CD14-positive monocyte (primary cell): ENCODE data around the gene SYNDIG1. TPM values are rescaled to one million over a fixed set of nuclear protein-coding genes. Genes with fewer than 3 reads are reported as not detected.
A peak's percentile ranks its signal among the peaks of the same experiment; 100 is the strongest.

ENCODE experiments used
- DNase-seq, 3 donors: peaks; one replicate each; pipeline ENCODE4 v3.0.0-alpha.2; 2011 to 2022
- H2AFZ ChIP-seq: 2 replicates; pipeline ENCODE4 v1.6.0; 2012; ENCODE audit warnings: mild to moderate bottlenecking, low read depth, low read length, inconsistent platforms; ENCODE audit not compliant: insufficient read depth, poor library complexity, severe bottlenecking
- H3K27ac ChIP-seq, 2 donors: 1 replicate in 1 of 2; 2 replicates in 1 of 2; pipeline ENCODE4 v1.5.1; 2012 to 2013; ENCODE audit warnings: low read length in 2 of 2, control low read depth in 1 of 2, inconsistent platforms in 1 of 2, low read depth in 1 of 2, mild to moderate bottlenecking in 1 of 2
- H3K27me3 ChIP-seq, 2 donors: one replicate each; pipeline versions ENCODE4 v1.6.0 to v1.6.1; 2011 to 2013; ENCODE audit warnings: low read length in 2 of 2; ENCODE audit not compliant: control insufficient read depth in 2 of 2, insufficient read depth in 2 of 2
- H3K36me3 ChIP-seq, 2 donors: replicated peaks in 1 of 2; 1 replicate in 1 of 2; 2 replicates in 1 of 2; pipeline versions ENCODE4 v1.5.1 to v1.6.1; 2012 to 2013; ENCODE audit warnings: low read length in 2 of 2, control low read depth in 1 of 2, inconsistent platforms in 1 of 2, mild to moderate bottlenecking in 1 of 2; ENCODE audit not compliant: insufficient read depth in 2 of 2, control insufficient read depth in 1 of 2
- H3K4me1 ChIP-seq, 2 donors: 1 replicate in 1 of 2; 2 replicates in 1 of 2; pipeline versions ENCODE4 v1.5.1 to v1.6.1; 2012 to 2013; ENCODE audit warnings: low read length in 2 of 2, control low read depth in 1 of 2, inconsistent platforms in 1 of 2, mild to moderate bottlenecking in 1 of 2, moderate library complexity in 1 of 2; ENCODE audit not compliant: insufficient read depth in 2 of 2, control insufficient read depth in 1 of 2
- H3K4me2 ChIP-seq: replicated peaks from 2 replicates; pipeline ENCODE3; 2012; ENCODE audit warnings: low read length, moderate library complexity, mild to moderate bottlenecking; ENCODE audit not compliant: poor library complexity, severe bottlenecking; ENCODE audit errors: extremely low read depth
- H3K4me3 ChIP-seq, 3 experiments: fragments of 200-600 bp in 1 of 3; sonication (generic) in 1 of 3; replicated peaks in 1 of 3; 1 replicate in 2 of 3; 2 replicates in 1 of 3; pipeline ENCODE4 v1.5.1; 2011 to 2013; ENCODE audit warnings: low read length in 3 of 3, mild to moderate bottlenecking in 3 of 3, control low read depth in 2 of 3, low read depth in 2 of 3, inconsistent platforms in 1 of 3, moderate library complexity in 1 of 3
- H3K79me2 ChIP-seq: 2 replicates; pipeline ENCODE4 v1.6.0; 2012; ENCODE audit warnings: mild to moderate bottlenecking, control low read depth, inconsistent platforms, low read length, moderate library complexity; ENCODE audit not compliant: insufficient read depth
- H3K9ac ChIP-seq: 2 replicates; pipeline ENCODE4 v1.6.0; 2017; ENCODE audit warnings: low read length, mild to moderate bottlenecking; ENCODE audit not compliant: insufficient read depth, poor library complexity, severe bottlenecking
- H3K9me3 ChIP-seq, 2 donors: replicated peaks in 1 of 2; 1 replicate in 1 of 2; 2 replicates in 1 of 2; pipeline versions ENCODE4 v1.5.1 to v1.6.1; 2012 to 2013; ENCODE audit warnings: low read length in 2 of 2, control low read depth in 1 of 2; ENCODE audit not compliant: control insufficient read depth in 1 of 2, insufficient read depth in 1 of 2
- H4K20me1 ChIP-seq: 2 replicates; pipeline ENCODE4 v1.6.0; 2012; ENCODE audit warnings: mild to moderate bottlenecking, low read length, control low read depth, moderate library complexity; ENCODE audit not compliant: insufficient read depth
- H3K27ac Mint-ChIP-seq, 7 donors: one replicate each; pipeline ENCODE4 v1.8.0; 2020; ENCODE audit warnings: mild to moderate bottlenecking in 7 of 7, mixed read lengths in 7 of 7, moderate library complexity in 6 of 7, inconsistent platforms in 2 of 7
- H3K27me3 Mint-ChIP-seq, 3 donors: one replicate each; pipeline ENCODE4 v1.8.0; 2021 to 2022; ENCODE audit warnings: low read depth in 3 of 3, mild to moderate bottlenecking in 3 of 3, mixed read lengths in 3 of 3, moderate library complexity in 3 of 3, inconsistent platforms in 1 of 3
- H3K36me3 Mint-ChIP-seq, 2 donors: one replicate each; pipeline ENCODE4 v1.8.0; 2020; ENCODE audit warnings: mixed read lengths in 2 of 2, inconsistent platforms in 1 of 2, mild to moderate bottlenecking in 1 of 2
- H3K4me1 Mint-ChIP-seq: one replicate; pipeline ENCODE4 v1.8.0; 2020; ENCODE audit warnings: mild to moderate bottlenecking, mixed read lengths
- H3K4me3 Mint-ChIP-seq, 2 donors: one replicate each; pipeline ENCODE4 v1.8.0; 2020; ENCODE audit warnings: mild to moderate bottlenecking in 2 of 2, mixed read lengths in 2 of 2, moderate library complexity in 1 of 2
- H3K9me3 Mint-ChIP-seq, 7 donors: one replicate each; pipeline ENCODE4 v1.8.0; 2020 to 2022; ENCODE audit warnings: mixed read lengths in 7 of 7, mild to moderate bottlenecking in 6 of 7, moderate library complexity in 6 of 7, inconsistent platforms in 2 of 7
- WGBS: methylation state at CpG from one replicate; pipeline ENCODE4 v1.1.5; 2013; ENCODE audit warnings: missing lambda C conversion rate; ENCODE audit not compliant: insufficient coverage; 5-methylcytosine and 5-hydroxymethylcytosine counted together
- intact Hi-C, 2 donors: fragments of 100-400 bp; cut with micrococcal nuclease; formaldehyde crosslinking; loops; one replicate each; pipeline versions ENCODE4 v1.15.0 to v1.15.1; 2023
- polyA plus RNA-seq, 3 donors: library from polyadenylated mRNA; depleted of rRNA in 1 of 3; unstranded in 2 of 3; stranded (reverse) in 1 of 3; fragments of 300-500 nt in 2 of 3; fragments of >200 nt in 1 of 3; fragmentation: Illumina TruSeq in 2 of 3; gene quantifications; 1 replicate in 2 of 3; 2 replicates in 1 of 3; pipeline ENCODE4 v1.2.3, GENCODE V29; 2012 to 2021
- TF ChIP-seq, protein P1 (sequence below): fragments of 200-600 bp; IDR thresholded peaks from one replicate; pipeline ENCODE4 v1.8.0; 2022; ENCODE audit warnings: antibody characterized with exemption, mild to moderate bottlenecking

SYNDIG1 gene
- polyA plus RNA-seq, 3 donors, result not detected

- H3K27me3 ChIP-seq, result no peaks in the 10 kb centered on the region
- no peak overlapping the region for H3K4me3 ChIP-seq
- H3K27ac ChIP-seq, result no peak overlapping the region
- H3K36me3 Mint-ChIP-seq, result no peaks in the 10 kb centered on the region
- H3K27ac Mint-ChIP-seq, result peak overlapping the region in 1 of 7 donors; percentile 27
- H2AFZ ChIP-seq, result no peak overlapping the region
- intact Hi-C loops, result no loop called here
- no peak overlapping the region for H3K4me2 ChIP-seq
- no peaks in the 10 kb centered on the region for H3K79me2 ChIP-seq
- H3K9me3 ChIP-seq, result no peaks in the 10 kb centered on the region
- peaks cover 4% of the 10 kb centered on the region for H3K4me1 Mint-ChIP-seq
- no peaks in the 10 kb centered on the region for H3K27me3 Mint-ChIP-seq
- no peaks in the 10 kb centered on the region for H3K4me1 ChIP-seq
- TF ChIP-seq, protein P1, sequence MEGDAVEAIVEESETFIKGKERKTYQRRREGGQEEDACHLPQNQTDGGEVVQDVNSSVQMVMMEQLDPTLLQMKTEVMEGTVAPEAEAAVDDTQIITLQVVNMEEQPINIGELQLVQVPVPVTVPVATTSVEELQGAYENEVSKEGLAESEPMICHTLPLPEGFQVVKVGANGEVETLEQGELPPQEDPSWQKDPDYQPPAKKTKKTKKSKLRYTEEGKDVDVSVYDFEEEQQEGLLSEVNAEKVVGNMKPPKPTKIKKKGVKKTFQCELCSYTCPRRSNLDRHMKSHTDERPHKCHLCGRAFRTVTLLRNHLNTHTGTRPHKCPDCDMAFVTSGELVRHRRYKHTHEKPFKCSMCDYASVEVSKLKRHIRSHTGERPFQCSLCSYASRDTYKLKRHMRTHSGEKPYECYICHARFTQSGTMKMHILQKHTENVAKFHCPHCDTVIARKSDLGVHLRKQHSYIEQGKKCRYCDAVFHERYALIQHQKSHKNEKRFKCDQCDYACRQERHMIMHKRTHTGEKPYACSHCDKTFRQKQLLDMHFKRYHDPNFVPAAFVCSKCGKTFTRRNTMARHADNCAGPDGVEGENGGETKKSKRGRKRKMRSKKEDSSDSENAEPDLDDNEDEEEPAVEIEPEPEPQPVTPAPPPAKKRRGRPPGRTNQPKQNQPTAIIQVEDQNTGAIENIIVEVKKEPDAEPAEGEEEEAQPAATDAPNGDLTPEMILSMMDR, result no peak
- DNase-seq, result no peak
- WGBS, result 95% methylated on average over 11 of the region's 12 CpGs
- no peaks in the 10 kb centered on the region for H3K36me3 ChIP-seq
- H3K9ac ChIP-seq, result no peak overlapping the region
- H3K9me3 Mint-ChIP-seq, result peaks cover 0 to 3% (median 0%) of the 10 kb centered on the region in 7 donors
- H3K4me3 Mint-ChIP-seq, result no peak overlapping the region
- no peaks in the 10 kb centered on the region for H4K20me1 ChIP-seq
Measured at GRCh38 chr20:24694157-24694726, 224.8 kb downstream of the SYNDIG1 start.

DNA sequence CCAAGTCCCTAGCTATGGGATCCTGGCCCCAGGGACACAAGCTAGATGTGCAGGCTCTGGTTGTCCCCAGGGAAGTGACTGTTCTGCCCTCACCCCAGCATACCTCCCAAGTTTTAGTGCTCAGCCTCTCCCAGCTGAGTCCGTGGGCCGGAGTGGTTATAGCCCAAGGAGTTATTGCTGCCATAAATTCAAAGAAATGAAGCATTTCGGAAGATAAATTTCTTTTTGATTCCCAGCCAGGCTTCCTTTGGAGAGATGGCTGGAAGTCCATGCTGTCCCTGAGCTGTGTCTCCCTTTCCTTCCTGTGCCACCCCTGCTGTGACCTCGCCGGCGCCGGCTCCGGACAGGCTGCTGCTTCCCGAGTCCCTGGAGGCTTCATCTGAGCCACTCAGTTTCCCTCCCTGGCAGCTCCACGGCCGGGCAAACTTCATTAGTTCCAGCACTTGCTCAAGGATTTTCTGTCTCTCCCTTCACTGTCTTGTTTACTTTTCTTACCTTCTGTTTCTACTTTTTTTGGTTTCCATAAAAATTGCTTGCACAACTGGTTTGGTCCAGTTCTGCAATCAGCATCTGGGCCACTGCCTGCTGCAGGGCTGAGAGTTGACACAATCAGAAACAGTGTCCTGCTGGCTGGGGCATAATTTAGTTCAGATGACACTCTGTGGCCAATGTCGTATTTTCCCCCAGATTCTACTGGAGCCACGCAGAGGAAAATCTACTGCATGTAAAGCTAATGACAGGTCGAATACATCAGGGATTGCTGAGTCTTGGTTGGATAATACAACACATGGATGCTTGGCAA lies 225.5 kb downstream of the SYNDIG1 start:
- no peaks in the 10 kb centered on the region for H3K36me3 Mint-ChIP-seq
- 96% methylated on average over 11 of the region's 14 CpGs for WGBS
- intact Hi-C loops, result no loop called here
- H3K9me3 Mint-ChIP-seq, result peaks cover 0 to 3% (median 0%) of the 10 kb centered on the region in 7 donors
- H4K20me1 ChIP-seq, result no peaks in the 10 kb centered on the region
- no peak overlapping the region for H3K4me3 Mint-ChIP-seq
- H3K4me1 Mint-ChIP-seq, result peaks cover 4% of the 10 kb centered on the region
- no peaks in the 10 kb centered on the region for H3K4me1 ChIP-seq
- no peak overlapping the region for H3K27ac ChIP-seq
- no peaks in the 10 kb centered on the region for H3K27me3 Mint-ChIP-seq
- TF ChIP-seq, protein P1, result no peak
- H3K27me3 ChIP-seq, result no peaks in the 10 kb centered on the region
- no peak overlapping the region for H3K9ac ChIP-seq
- no peak overlapping the region for H3K4me2 ChIP-seq
- no peak for DNase-seq
- H3K79me2 ChIP-seq, result no peaks in the 10 kb centered on the region
- H3K27ac Mint-ChIP-seq, result no peak overlapping the region
- H3K4me3 ChIP-seq, result no peak overlapping the region
- H2AFZ ChIP-seq, result no peak overlapping the region
- no peaks in the 10 kb centered on the region for H3K9me3 ChIP-seq
- H3K36me3 ChIP-seq, result no peaks in the 10 kb centered on the region
